Measurements from ENCODE around the gene MILR1. TPM values are rescaled to one million over a fixed set of nuclear protein-coding genes. Genes with fewer than 3 reads are reported as not detected.

The MILR1 gene
- total and polyA plus RNA-seq, 2 experiments from 2014 or later, result 0.39 TPM; not detected in 1

- TF ChIP-seq CTCF (conservative IDR thresholded peaks at IDR 0.05; ENCODE audit: low read depth in 2 of 2), result no peak
- TF ChIP-seq EZH2 (IDR thresholded peaks at IDR 0.05; ENCODE audit: low read depth, unreplicated experiment), result no peak
Observed at GRCh38 chr17:64509179-64509578, 60.3 kb downstream of the MILR1 start (continued).

DNA sequence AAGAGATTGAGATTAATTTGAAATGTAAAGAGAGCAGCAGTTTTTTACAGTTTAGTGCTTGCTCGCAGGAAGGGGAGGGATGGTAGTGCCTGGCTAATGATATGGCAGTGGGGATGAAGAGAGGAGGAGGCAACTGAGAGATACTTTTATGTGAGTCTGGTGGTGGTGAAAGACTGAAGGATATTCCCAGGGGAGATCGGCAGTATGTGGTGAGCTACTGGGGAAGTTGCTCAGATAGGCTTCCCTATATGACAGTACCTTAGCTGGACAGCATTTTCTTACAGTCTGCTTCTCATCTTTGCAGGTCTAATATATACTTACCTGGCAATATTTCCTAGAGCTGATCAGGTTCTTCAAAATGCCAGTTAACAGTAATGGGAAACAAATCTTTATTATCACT lies 66.5 kb downstream of the MILR1 start:
- peaks cover 81% of the 10 kb centered on the region for H3K79me2 ChIP-seq (replicated peaks; ENCODE audit: insufficient read depth)
- TF ChIP-seq CTCF (conservative IDR thresholded peaks at IDR 0.05; ENCODE audit: low read depth in 2 of 2), result no peak
- no peak for TF ChIP-seq POLR2AphosphoS5 (IDR thresholded peaks at IDR 0.05; ENCODE audit: low read depth)
- TF ChIP-seq, protein P1, sequence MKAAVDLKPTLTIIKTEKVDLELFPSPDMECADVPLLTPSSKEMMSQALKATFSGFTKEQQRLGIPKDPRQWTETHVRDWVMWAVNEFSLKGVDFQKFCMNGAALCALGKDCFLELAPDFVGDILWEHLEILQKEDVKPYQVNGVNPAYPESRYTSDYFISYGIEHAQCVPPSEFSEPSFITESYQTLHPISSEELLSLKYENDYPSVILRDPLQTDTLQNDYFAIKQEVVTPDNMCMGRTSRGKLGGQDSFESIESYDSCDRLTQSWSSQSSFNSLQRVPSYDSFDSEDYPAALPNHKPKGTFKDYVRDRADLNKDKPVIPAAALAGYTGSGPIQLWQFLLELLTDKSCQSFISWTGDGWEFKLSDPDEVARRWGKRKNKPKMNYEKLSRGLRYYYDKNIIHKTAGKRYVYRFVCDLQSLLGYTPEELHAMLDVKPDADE (IDR thresholded peaks at IDR 0.05), result no peak
- TF ChIP-seq, protein P2, sequence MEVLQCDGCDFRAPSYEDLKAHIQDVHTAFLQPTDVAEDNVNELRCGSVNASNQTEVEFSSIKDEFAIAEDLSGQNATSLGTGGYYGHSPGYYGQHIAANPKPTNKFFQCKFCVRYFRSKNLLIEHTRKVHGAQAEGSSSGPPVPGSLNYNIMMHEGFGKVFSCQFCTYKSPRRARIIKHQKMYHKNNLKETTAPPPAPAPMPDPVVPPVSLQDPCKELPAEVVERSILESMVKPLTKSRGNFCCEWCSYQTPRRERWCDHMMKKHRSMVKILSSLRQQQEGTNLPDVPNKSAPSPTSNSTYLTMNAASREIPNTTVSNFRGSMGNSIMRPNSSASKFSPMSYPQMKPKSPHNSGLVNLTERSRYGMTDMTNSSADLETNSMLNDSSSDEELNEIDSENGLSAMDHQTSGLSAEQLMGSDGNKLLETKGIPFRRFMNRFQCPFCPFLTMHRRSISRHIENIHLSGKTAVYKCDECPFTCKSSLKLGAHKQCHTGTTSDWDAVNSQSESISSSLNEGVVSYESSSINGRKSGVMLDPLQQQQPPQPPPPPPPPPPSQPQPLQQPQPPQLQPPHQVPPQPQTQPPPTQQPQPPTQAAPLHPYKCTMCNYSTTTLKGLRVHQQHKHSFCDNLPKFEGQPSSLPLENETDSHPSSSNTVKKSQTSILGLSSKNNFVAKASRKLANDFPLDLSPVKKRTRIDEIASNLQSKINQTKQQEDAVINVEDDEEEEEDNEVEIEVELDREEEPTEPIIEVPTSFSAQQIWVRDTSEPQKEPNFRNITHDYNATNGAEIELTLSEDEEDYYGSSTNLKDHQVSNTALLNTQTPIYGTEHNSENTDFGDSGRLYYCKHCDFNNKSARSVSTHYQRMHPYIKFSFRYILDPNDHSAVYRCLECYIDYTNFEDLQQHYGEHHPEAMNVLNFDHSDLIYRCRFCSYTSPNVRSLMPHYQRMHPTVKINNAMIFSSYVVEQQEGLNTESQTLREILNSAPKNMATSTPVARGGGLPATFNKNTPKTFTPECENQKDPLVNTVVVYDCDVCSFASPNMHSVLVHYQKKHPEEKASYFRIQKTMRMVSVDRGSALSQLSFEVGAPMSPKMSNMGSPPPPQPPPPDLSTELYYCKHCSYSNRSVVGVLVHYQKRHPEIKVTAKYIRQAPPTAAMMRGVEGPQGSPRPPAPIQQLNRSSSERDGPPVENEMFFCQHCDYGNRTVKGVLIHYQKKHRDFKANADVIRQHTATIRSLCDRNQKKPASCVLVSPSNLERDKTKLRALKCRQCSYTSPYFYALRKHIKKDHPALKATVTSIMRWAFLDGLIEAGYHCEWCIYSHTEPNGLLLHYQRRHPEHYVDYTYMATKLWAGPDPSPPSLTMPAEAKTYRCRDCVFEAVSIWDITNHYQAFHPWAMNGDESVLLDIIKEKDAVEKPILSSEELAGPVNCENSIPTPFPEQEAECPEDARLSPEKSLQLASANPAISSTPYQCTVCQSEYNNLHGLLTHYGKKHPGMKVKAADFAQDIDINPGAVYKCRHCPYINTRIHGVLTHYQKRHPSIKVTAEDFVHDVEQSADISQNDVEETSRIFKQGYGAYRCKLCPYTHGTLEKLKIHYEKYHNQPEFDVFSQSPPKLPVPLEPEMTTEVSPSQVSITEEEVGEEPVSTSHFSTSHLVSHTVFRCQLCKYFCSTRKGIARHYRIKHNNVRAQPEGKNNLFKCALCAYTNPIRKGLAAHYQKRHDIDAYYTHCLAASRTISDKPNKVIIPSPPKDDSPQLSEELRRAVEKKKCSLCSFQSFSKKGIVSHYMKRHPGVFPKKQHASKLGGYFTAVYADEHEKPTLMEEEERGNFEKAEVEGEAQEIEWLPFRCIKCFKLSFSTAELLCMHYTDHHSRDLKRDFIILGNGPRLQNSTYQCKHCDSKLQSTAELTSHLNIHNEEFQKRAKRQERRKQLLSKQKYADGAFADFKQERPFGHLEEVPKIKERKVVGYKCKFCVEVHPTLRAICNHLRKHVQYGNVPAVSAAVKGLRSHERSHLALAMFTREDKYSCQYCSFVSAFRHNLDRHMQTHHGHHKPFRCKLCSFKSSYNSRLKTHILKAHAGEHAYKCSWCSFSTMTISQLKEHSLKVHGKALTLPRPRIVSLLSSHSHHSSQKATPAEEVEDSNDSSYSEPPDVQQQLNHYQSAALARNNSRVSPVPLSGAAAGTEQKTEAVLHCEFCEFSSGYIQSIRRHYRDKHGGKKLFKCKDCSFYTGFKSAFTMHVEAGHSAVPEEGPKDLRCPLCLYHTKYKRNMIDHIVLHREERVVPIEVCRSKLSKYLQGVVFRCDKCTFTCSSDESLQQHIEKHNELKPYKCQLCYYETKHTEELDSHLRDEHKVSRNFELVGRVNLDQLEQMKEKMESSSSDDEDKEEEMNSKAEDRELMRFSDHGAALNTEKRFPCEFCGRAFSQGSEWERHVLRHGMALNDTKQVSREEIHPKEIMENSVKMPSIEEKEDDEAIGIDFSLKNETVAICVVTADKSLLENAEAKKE (CRISPR knock-in tag; IDR thresholded peaks at IDR 0.05), result no peak
- no peak for TF ChIP-seq NANOG (IDR thresholded peaks at IDR 0.05; ENCODE audit: borderline replicate concordance)
- no peak for TF ChIP-seq STAT1 (IDR thresholded peaks at IDR 0.05; ENCODE audit: unreplicated experiment)
- TF ChIP-seq CREB1 (CRISPR knock-in tag; IDR thresholded peaks at IDR 0.05; ENCODE audit: low read depth), result no peak
- TF ChIP-seq EZH2 (IDR thresholded peaks at IDR 0.05; ENCODE audit: low read depth, unreplicated experiment), result no peak
- TF ChIP-seq ZNF114 (CRISPR knock-in tag; IDR thresholded peaks at IDR 0.05), result no peak
- TF ChIP-seq ZNF331 (CRISPR knock-in tag; IDR thresholded peaks at IDR 0.05; ENCODE audit: low read depth), result no peak
- TF ChIP-seq EZH2phosphoT487 (IDR thresholded peaks at IDR 0.05; ENCODE audit: unreplicated experiment), result no peak

More for the DNA sequence above, 66.5 kb downstream of the MILR1 start:
- H3K36me3 ChIP-seq (ENCODE audit: insufficient read depth), result peaks cover 72% of the 10 kb centered on the region
- ATAC-seq (no peak), DNase-seq (ENCODE audit: low spot score) (no peak)
- H3K4me3 ChIP-seq, result no peak overlapping the region
- peaks cover 89% of the 10 kb centered on the region for H3K36me3 Mint-ChIP-seq (ENCODE audit: low read depth)
- H3K4me3 Mint-ChIP-seq, result no peak overlapping the region
- peaks cover 14% of the 10 kb centered on the region for H3K4me1 Mint-ChIP-seq
- H3K27ac Mint-ChIP-seq, result no peak overlapping the region
- H3K27me3 Mint-ChIP-seq (ENCODE audit: insufficient read depth, low read depth, poor library complexity), result peaks cover 6% of the 10 kb centered on the region
- H3K9me3 Mint-ChIP-seq, result no peaks in the 10 kb centered on the region
- H4K20me1 ChIP-seq (replicated peaks; ENCODE audit: insufficient read depth), result peaks cover 34% of the 10 kb centered on the region
- no peaks in the 10 kb centered on the region for H3F3A ChIP-seq (replicated peaks; ENCODE audit: low read depth)
- no peak overlapping the region for H3K4me2 ChIP-seq
- no peaks in the 10 kb centered on the region for H3K9me2 ChIP-seq (ENCODE audit: insufficient read depth)
- peaks cover 4% of the 10 kb centered on the region for H3K4me1 ChIP-seq (ENCODE audit: insufficient read depth)
- H3K27me3 ChIP-seq (ENCODE audit: insufficient read depth), result no peaks in the 10 kb centered on the region
- H3K27ac ChIP-seq (ENCODE audit: low read depth), result no peak overlapping the region
- no peak overlapping the region for H2AFZ ChIP-seq
